ENCODE data around the gene LITAF. TPM values are rescaled to one million over a fixed set of nuclear protein-coding genes. Genes with fewer than 3 reads are reported as not detected.

The LITAF gene
- total and polyA plus RNA-seq, 2 of the 4 experiments (the other 2 are of a cell fraction): 113 to 206 TPM

DNA sequence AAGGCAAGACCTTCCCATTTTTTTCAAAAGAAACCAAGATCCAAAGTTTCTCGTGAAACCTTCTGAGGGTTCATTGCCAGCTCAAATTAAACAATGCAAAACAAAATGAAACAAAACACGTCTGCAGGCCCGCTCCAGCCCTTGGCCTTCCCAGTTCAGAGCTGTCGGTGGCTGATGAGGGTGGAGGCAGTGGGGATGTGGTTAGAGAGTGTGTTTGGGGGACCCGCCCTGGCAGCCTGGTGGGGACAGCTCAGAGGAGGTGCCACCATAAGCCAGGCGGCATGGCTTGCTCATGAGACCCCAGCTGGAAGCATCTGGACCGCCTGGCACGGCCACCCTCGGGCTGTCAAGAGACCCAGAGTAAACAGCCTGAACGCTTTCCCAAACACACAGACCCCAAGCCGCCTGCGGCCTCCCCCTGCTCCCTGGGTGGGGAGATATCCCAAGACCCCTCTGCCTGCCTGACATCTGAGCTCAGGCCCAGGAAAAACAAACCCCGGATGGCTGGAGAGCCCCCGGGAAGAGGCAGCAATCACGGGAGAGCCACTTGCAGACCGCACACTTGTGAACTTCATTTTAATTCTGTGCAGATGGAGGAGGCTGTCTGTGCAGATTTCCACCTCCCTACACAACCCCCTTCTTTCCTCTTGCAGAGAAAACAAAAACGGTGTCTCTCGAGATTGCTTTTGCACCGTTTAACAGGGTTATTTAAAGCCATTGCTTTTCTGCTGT lies 35.4 kb upstream of the LITAF start:
- Histone ChIP-seq H2BK20ac (ENCODE audit: low read depth, low read length) (peak overlapping the region; percentile 89), H3K9me3 (ENCODE audit: control insufficient read depth, insufficient read depth, low read length) (no peaks in the 10 kb centered on the region), H3K23ac (ENCODE audit: low read depth, low read length) (peak overlapping the region; percentile 2), H3K4me1 (ENCODE audit: control insufficient read depth, insufficient read depth, low read length) (peaks cover 16% of the 10 kb centered on the region), H4K5ac (ENCODE audit: low read depth, low read length) (peak overlapping the region; percentile 84), H3K18ac (ENCODE audit: low read depth, low read length) (peak overlapping the region; percentile 35), H3K9me1 (ENCODE audit: insufficient read depth, low read length) (peaks cover 4% of the 10 kb centered on the region; the same call in 1 of the 2 replicates), H3K4ac (ENCODE audit: low read depth, low read length) (peak overlapping the region; percentile 89), H2AFZ (replicated peaks; ENCODE audit: low read length, poor library complexity) (peak overlapping the region; percentile 99), H3K79me1 (ENCODE audit: low read depth in 1 of 2, low read length in 2 of 2) (no peaks in the 10 kb centered on the region), H3K27ac (ENCODE audit: insufficient read depth, low read length) (peak overlapping the region; percentile 70), H3K36me3 (ENCODE audit: control insufficient read depth, insufficient read depth, low read length) (no peaks in the 10 kb centered on the region), H2BK15ac (ENCODE audit: low read depth, low read length) (peak overlapping the region; percentile 87), H3K9ac (ENCODE audit: low read depth, low read length) (peak overlapping the region; percentile 22), H4K91ac (ENCODE audit: insufficient read depth, low read depth, low read length) (peak overlapping the region; percentile 90), H3K4me2 (ENCODE audit: low read depth, low read length) (peak overlapping the region; percentile 45), H4K20me1 (ENCODE audit: insufficient read depth, low read length) (no peaks in the 10 kb centered on the region), H2AK5ac (ENCODE audit: low read depth, low read length) (peak overlapping the region; percentile 88; the same call in 1 of the 2 replicates), H2BK120ac (ENCODE audit: low read depth, low read length) (peak overlapping the region; percentile 80), H3K4me3 (ENCODE audit: insufficient read depth, low read depth, low read length) (no peak overlapping the region; the same call in 1 of the 2 replicates), H2BK5ac (ENCODE audit: low read depth, low read length, poor library complexity, severe bottlenecking) (peak overlapping the region; percentile 47), H3K27me3 (ENCODE audit: control insufficient read depth, insufficient read depth, low read length) (no peaks in the 10 kb centered on the region), H3K14ac (replicated peaks; ENCODE audit: low read depth, low read length) (peak overlapping the region; percentile 11), H2AK9ac (replicated peaks; ENCODE audit: low read depth, low read length, poor library complexity) (peak overlapping the region; percentile 96), H4K8ac (ENCODE audit: low read depth in 2 of 2, low read length in 2 of 2) (peak overlapping the region; percentile 67 to 90), H3K56ac (ENCODE audit: extremely low read depth, insufficient read depth, low read length) (peak overlapping the region; percentile 34; the same call in 1 of the 2 replicates)
- intact Hi-C loops (cut with micrococcal nuclease): no loop called here
- dilution Hi-C loops (cut with HindIII; ENCODE audit: low sequenced_read_pairs, unreplicated experiment): no loop called here
- in situ Hi-C loops (cut with MboI; ENCODE audit: low sequenced_read_pairs): no loop called here
- ChIA-PET CTCF (interaction anchor here (0.5 to 0.6 kb wide), 2 partner anchors 9 to 17 kb away, joined by 4 to 5 read pairs; no protein-coding TSS in a partner anchor), POLR2A (ENCODE audit: unreplicated experiment) (interaction anchor here (0.5 to 1.0 kb wide), 2 partner anchors 9 to 18 kb away, joined by 3 to 5 read pairs; no protein-coding TSS in a partner anchor)
- BruUV-seq (replicated peaks): no TSS peak
- DNase-seq: no peak
- peak; percentile 79 for ATAC-seq (ENCODE audit: low read depth)
- 0% methylated on average over 1 of the region's 19 CpGs; no CpG with 5 or more reads in 1 of the 2 experiments for WGBS, 2 experiments (ENCODE audit: extremely low coverage in 2 of 2, insufficient read length in 1 of 2)
- TF ChIP-seq POLR2A (IDR thresholded peaks at IDR 0.05; ENCODE audit: low read depth, low read length): no peak
- TF ChIP-seq, protein P1, sequence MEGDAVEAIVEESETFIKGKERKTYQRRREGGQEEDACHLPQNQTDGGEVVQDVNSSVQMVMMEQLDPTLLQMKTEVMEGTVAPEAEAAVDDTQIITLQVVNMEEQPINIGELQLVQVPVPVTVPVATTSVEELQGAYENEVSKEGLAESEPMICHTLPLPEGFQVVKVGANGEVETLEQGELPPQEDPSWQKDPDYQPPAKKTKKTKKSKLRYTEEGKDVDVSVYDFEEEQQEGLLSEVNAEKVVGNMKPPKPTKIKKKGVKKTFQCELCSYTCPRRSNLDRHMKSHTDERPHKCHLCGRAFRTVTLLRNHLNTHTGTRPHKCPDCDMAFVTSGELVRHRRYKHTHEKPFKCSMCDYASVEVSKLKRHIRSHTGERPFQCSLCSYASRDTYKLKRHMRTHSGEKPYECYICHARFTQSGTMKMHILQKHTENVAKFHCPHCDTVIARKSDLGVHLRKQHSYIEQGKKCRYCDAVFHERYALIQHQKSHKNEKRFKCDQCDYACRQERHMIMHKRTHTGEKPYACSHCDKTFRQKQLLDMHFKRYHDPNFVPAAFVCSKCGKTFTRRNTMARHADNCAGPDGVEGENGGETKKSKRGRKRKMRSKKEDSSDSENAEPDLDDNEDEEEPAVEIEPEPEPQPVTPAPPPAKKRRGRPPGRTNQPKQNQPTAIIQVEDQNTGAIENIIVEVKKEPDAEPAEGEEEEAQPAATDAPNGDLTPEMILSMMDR (conservative IDR thresholded peaks at IDR 0.05; ENCODE audit: low read depth, low read length): no peak
- no peak for TF ChIP-seq RAD21 (IDR thresholded peaks at IDR 0.05; ENCODE audit: low read length)
- no peak for TF ChIP-seq CHD1 (IDR thresholded peaks at IDR 0.05; ENCODE audit: low read depth, low read length)
- TF ChIP-seq MXI1 (IDR thresholded peaks at IDR 0.05; ENCODE audit: borderline replicate concordance, low read depth, low read length): no peak
- no peak for TF ChIP-seq MAZ (IDR thresholded peaks at IDR 0.05; ENCODE audit: borderline replicate concordance, low read depth, low read length)
- TF ChIP-seq NFE2L2 (IDR thresholded peaks at IDR 0.05; ENCODE audit: low read depth, low read length): no peak
- TF ChIP-seq CEBPB (IDR thresholded peaks at IDR 0.05; ENCODE audit: low read depth, low read length): no peak
- TF ChIP-seq FOS (IDR thresholded peaks at IDR 0.05; ENCODE audit: low read depth, low read length): no peak
- TF ChIP-seq, protein P2, sequence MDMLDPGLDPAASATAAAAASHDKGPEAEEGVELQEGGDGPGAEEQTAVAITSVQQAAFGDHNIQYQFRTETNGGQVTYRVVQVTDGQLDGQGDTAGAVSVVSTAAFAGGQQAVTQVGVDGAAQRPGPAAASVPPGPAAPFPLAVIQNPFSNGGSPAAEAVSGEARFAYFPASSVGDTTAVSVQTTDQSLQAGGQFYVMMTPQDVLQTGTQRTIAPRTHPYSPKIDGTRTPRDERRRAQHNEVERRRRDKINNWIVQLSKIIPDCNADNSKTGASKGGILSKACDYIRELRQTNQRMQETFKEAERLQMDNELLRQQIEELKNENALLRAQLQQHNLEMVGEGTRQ (IDR thresholded peaks at IDR 0.05; ENCODE audit: low read depth, low read length): no peak
- TF ChIP-seq, protein P3, sequence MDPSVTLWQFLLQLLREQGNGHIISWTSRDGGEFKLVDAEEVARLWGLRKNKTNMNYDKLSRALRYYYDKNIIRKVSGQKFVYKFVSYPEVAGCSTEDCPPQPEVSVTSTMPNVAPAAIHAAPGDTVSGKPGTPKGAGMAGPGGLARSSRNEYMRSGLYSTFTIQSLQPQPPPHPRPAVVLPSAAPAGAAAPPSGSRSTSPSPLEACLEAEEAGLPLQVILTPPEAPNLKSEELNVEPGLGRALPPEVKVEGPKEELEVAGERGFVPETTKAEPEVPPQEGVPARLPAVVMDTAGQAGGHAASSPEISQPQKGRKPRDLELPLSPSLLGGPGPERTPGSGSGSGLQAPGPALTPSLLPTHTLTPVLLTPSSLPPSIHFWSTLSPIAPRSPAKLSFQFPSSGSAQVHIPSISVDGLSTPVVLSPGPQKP (IDR thresholded peaks at IDR 0.05; ENCODE audit: borderline replicate concordance, low read depth, low read length): no peak
- no peak for TF ChIP-seq MAFK (IDR thresholded peaks at IDR 0.05; ENCODE audit: low read depth, low read length)
- no peak for TF ChIP-seq RFX5 (IDR thresholded peaks at IDR 0.05; ENCODE audit: low read depth, low read length)
- TF ChIP-seq BHLHE40 (IDR thresholded peaks at IDR 0.05; ENCODE audit: low read depth, low read length): no peak
- TF ChIP-seq RCOR1 (IDR thresholded peaks at IDR 0.05; ENCODE audit: insufficient replicate concordance, low read length): no peak
